Glomerular visceral epithelial cell (primary cell): ENCODE data around the gene DIAPH1.

ENCODE experiments used
- DNase-seq: peaks from one replicate; pipeline ENCODE4 v3.0.0-alpha.2; 2016; ENCODE audit errors: extremely low spot score

Gene DIAPH1

GRCh38 chr5:141506381-141507155 is 112.2 kb downstream of the DIAPH1 start:
- no peak for DNase-seq

- DNase-seq: no peak
Observed at GRCh38 chr5:141504216-141504615, 114.6 kb downstream of the DIAPH1 start.

GRCh38 chr5:141503681-141504080 is 115.1 kb downstream of the DIAPH1 start:
- DNase-seq: peak; percentile 23

- DNase-seq: no peak
Observed at GRCh38 chr5:141501761-141502160, 117.0 kb downstream of the DIAPH1 start.

- DNase-seq: no peak
Observed at GRCh38 chr5:141496038-141496437, 122.8 kb downstream of the DIAPH1 start.

- no peak for DNase-seq
Observed at GRCh38 chr5:141495453-141495811, 123.4 kb downstream of the DIAPH1 start.

- DNase-seq: no peak
Observed at GRCh38 chr5:141494761-141495452, 123.9 kb downstream of the DIAPH1 start.

GRCh38 chr5:141493500-141494422 is 125.0 kb downstream of the DIAPH1 start:
- DNase-seq: no peak

- DNase-seq: no peak
Observed at GRCh38 chr5:141492168-141492885, 126.5 kb downstream of the DIAPH1 start.

GRCh38 chr5:141491323-141492167 is 127.3 kb downstream of the DIAPH1 start:
- DNase-seq: no peak

GRCh38 chr5:141490771-141491170 is 128.0 kb downstream of the DIAPH1 start:
- DNase-seq: no peak

- no peak for DNase-seq
Observed at GRCh38 chr5:141490271-141490670, 128.5 kb downstream of the DIAPH1 start.

GRCh38 chr5:141489841-141490240 is 129.0 kb downstream of the DIAPH1 start:
- no peak for DNase-seq

- peak; percentile 56 for DNase-seq
Observed at GRCh38 chr5:141488591-141489561, 129.9 kb downstream of the DIAPH1 start, which contains the start of gene PCDHGC5. TSS of gene PCDHGC5 (plus strand) at chr5:141489081. CDS start at chr5:141489241, 160 bp downstream.

GRCh38 chr5:141487131-141487530 is 131.7 kb downstream of the DIAPH1 start:
- DNase-seq: no peak

- no peak for DNase-seq
Observed at GRCh38 chr5:141486091-141486490, 132.7 kb downstream of the DIAPH1 start.

- no peak for DNase-seq
Observed at GRCh38 chr5:141485321-141486055, 133.3 kb downstream of the DIAPH1 start.

- DNase-seq: no peak
Observed at GRCh38 chr5:141484641-141485311, 134.0 kb downstream of the DIAPH1 start, which contains the start of gene PCDHGC4. TSS of gene PCDHGC4 (plus strand) at chr5:141485030. CDS start at chr5:141485174, 144 bp downstream.
